NCI-H146 treated with DMSO at 0.1 percent for 48 hours (cell line): ENCODE results near the gene TPRN.

Experiments
- DNase-seq: peaks from one replicate; lab custom pipeline; 2025; ENCODE audit not compliant: unreplicated experiment; lab: John Stamatoyannopoulos, UW

The TPRN gene

DNA sequence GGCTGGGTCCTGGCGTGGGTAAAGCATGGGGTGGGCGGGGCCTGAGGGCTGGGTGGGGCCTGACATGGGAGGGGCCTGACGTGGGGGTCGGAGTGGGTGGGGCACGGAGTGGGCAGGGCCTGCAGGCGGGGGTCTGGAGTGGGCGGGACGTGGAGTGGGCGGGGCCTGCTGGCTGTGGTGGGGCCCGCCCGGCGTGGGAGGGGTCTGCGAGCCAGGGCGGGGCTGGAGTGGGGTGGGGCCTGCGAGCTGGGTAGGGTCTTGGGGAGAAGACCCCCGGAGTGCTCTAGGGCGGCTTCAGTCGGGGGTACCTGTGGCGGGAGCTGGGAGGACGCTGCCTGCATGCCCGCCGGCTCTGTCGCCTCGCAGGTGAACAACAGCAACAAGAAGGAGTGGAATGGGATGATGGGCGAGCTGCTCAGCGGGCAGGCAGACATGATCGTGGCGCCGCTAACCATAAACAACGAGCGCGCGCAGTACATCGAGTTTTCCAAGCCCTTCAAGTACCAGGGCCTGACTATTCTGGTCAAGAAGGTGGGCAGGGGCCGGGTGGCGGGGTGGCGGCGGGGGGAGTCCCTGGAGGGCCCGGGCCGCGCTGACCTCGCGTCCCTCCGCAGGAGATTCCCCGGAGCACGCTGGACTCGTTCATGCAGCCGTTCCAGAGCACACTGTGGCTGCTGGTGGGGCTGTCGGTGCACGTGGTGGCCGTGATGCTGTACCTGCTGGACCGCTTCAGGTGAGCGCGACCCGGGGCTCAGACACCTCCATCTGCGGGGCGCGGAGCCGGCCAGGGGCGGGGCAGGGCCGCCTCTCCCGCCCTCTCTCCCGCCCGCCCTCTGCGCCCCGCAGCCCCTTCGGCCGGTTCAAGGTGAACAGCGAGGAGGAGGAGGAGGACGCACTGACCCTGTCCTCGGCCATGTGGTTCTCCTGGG lies 38.7 kb downstream of the TPRN start:
- DNase-seq: peak; percentile 46

DNA sequence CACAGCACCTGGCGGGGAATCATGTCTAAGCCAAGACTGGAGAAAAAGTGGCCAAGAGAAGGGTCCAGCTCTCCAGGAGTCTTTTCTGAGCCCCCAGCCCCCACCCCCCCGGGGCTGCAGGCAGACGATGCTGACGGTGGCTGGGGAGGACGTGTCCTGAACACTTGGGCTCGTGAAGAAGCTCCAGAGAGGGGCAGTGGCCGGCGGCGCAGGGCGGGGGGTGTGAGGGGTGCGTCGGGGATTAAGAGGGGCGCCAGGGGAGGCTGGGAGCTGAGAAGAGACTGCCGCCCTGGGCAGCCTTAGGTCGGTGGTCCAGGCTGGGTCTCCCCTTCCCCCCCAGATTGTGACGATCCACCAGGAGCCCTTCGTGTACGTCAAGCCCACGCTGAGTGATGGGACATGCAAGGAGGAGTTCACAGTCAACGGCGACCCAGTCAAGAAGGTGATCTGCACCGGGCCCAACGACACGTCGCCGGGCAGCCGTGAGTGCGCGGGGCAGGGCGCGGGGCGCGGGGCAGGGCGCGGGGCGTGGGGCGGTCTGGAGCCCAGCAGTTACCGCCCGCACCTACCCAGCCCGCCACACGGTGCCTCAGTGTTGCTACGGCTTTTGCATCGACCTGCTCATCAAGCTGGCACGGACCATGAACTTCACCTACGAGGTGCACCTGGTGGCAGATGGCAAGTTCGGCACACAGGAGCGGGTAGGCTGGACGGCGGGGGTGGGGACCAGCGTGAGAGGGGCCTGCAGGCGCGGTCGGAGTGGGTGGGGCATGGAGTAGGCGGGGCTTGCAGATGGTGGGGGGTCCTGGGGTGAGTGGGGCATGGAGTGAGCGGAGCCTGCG lies 39.6 kb downstream of the TPRN start:
- no peak for DNase-seq

DNA sequence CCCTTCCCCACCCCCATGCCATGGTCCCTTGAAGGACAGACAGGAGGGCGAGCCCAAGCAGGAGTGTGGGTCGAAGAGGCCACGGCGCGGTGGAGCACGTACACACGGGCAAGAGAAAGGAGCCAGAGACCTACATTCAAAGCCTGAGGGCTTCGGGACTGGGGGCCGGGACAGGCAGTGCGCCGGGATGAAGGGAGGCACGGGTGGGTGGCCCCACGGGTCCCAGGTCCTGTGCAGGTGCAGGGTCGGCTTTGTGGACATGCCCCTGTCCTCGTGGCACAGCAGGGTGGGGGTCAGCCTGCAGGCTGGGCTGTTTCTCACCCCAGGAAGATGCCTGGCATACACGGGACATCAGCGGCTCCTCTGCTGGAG lies 40.5 kb downstream of the TPRN start:
- DNase-seq: no peak

DNA sequence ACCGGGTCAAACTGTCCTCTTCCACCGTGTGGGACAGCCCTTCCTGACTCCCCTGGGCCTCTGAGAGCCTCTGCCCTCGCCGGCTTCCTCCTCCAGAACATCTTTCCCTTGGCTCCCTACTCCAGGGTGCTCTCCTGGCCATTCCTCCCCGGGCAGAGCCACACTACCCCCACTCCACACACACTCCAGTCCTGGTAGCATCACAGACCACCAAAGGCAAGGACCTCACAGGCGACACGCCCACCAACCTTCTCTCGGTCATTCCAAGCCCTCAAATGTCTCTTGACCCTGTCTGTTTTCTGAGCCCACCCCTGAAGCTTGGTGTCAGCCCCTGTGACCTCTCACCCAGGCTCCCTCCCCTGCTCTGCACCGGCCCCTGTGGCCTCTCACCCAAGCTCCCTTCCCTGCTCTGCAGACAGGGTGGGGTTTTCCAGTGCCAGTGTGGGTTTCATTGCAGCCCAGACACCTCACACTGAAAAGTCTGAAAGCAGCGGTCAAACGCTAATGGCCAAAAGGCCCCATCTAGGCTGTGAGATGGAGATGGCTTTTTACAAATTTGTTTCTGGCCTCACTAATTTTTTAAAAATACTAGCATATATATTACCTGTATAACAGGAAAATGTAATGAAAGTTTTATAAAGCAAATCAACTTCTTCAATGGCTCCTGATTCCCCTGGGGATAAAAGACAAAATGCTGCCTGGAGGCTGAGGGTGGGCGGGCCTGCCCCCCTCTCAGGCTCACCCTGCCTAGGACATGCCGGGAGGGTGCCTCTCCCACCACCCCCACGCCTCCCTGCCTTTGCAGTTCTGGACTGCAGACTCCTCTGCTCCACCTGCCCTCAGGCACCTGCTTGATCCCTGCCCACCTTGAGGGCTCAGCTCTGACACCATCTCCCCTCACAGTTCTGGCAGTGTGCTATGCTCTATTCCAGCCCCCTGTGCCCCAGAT lies 41.2 kb downstream of the TPRN start:
- no peak for DNase-seq

DNA sequence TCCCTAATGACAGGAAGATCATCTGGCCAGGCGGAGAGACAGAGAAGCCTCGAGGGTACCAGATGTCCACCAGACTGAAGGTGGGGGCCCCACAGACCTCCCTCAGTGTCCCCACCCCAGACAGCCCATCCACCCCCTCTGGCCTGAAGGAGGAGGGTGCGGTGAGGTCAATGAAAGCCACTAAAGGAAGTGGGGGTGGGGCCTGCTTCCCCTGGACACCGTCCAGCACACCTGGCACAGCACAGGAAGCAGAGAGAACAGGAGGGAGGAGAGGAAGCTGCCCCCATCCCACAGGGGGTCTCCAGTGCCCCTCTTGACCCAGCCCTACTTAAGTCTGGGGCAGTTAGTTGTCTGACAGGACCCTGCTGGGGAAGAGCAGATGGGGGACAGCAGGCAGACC lies 41.9 kb downstream of the TPRN start:
- no peak for DNase-seq

DNA sequence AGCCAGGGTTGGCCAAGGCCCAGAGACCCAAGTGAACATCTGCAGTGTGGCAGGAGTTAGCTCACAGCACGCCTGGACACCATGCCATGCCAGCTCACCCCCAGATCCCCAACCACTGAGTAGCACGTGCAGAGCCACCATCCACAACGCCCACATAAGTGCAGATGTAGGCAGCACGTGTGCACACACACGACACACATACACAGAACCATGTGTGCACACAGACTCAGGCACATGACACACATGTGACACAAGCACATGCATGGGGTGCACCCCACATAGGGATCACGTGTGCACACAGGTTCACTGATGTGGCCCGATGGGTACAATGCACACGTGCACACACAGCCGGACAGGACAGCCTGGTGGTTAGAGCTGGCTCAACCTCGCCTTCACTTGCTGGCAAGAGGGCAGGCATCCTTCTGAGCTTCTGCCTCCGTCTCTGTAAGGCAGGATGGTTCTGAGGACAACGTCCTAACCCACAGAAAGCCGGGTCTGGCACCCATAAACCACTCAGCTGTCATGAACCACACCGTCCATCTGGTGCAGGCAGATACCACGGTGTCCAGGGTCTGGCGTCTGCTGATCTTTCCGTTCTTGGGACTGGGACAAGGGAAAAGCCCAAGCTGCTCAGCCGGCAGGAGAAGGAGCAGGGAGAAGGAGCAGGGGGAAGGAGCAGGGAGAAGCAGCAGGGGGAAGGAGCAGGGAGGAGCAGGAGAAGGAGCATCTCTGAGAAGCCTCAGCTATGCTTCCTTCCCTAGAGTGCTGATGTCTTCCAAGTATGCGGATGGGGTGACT lies 42.7 kb downstream of the TPRN start:
- DNase-seq: no peak

DNA sequence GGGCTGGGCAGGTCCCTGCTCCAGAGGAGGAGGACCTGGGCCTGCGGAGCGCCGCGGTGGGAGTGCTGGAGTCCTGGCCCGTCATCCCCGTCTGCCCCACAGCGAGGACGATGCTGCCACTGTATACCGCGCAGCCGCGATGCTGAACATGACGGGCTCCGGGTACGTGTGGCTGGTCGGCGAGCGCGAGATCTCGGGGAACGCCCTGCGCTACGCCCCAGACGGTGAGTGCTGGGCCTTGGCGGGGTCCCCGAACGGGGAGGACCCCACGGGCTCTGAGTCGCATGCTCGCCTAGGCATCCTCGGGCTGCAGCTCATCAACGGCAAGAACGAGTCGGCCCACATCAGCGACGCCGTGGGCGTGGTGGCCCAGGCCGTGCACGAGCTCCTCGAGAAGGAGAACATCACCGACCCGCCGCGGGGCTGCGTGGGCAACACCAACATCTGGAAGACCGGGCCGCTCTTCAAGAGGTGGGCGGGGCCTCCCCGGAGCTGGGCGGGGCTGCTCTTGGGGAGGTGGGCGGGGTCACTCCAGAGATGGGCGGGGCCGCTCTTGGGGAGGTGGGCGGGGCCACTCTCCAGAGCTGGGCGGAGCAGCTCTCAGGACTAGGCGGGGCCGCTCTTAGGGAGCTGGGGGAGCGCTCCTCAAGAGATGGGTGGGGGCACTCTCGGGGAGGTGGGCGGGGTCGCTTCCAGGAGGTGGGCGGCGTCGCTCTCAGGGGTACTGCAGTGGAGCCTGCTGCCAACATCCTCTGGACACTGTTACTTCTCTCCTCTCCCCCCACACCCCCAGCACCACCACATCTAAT lies 43.8 kb downstream of the TPRN start:
- no peak for DNase-seq

DNA sequence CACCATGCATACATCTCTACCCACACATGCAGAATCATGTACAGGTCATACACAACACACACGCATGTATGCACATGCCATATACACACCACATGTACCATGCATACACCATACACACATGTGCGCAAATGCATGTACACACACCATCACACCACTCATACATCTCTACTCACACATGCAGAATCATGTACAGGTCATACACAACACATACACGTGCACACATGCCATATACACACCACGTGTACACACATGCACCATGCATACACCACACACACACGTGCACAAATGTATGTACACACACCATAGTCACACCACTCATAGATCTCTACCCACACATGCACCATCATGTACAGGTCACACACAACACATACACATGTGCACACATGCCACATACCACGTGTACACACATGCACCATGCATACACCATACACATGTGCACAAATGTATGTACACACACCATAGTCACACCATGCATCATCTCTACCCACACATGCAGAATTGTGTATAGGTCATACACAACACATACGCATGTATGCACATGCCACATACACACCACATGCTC lies 47.6 kb downstream of the TPRN start:
- DNase-seq: no peak

DNA sequence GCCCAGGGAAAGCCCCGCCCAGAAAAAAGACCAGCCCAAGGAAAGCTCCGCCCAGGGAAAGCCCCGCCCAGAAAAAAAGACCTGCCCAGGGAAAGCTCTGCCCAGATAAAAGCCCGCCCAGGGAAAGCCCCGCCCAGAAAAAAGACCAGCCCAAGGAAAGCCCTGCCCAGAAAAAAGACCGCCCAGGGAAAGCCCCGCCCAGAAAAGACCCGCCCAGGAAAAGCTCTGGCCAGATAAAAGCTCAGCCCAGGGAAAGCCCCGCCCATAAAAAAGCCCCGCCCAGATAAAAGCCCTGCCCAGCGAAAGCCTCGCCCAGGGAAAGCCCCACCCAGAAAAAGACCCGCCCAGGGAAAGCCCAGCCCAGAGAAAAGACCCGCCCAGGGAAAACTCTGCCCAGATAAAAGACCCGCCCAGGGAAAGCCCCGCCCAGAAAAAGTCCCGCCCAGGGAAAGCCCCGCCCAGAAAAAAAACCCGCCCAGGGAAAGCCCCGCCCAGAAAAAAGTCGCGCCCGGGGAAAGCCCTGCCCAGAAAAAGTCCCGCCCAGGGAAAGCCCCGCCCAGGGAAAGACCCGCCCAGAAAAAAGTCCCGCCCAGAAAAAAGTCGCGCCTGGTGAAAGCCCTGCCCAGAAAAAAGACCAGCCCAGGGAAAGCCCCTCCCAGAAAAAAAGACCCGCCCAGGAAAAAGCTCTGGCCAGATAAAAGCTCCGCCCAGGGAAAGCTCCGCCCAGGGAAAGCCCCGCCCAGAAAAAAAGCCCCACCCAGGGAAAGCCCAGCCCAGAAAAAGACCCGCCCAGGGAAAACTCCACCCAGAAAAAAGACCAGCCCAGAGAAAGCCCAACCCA lies 49.7 kb downstream of the TPRN start:
- peak; percentile 84 for DNase-seq

DNA sequence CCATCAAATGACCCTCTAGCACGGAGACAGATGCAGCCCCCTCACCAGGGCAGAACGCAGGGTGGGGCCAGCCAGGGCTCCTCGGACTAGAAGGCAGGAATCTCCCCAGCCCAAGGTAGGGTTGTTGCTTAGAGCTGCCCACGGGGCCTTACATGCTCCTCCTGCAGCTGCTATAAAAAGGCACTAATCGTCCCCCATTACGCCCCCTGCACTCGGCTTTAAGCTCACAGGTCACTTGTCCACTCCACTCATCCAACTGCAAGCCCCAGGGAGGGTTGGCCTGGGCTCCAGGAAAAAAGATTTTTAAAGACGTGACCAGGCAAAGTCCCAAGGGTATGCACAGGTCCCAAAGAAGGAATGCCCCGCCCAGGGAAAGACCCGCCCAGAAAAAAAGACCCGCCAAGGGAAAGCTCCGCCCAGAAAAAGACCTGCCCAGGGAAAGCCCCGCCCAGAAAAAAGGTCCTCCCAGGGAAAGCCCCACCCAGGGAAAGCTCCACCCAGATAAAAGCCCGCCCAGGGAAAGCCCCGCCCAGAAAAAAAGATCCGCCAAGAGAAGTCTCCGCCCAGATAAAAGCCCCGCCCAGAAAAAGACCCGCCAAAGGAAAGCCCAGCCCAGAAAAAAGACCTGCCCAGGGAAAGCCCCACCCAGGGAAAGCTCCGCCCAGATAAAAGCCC lies 50.5 kb downstream of the TPRN start:
- DNase-seq: no peak

DNA sequence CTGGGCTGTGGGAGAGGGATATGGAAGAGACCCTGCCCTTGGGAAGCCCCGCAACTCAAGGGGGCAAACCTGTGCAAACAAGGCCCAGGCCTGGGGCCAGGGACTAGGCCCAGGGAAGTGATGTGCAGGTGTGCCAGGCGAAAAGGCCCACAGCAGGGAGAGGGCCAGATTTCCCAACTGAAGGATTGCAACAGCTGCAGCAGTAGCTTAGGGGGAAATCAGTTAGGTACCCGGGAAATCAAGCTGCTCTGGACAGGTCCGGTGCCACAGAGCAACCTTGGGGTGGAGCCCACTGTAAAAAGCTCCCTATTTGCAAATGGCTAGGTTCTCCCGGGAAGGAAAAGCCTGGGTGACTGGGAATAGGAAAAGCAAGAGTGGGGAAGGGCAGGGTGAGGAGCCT lies 51.2 kb downstream of the TPRN start:
- no peak for DNase-seq

DNA sequence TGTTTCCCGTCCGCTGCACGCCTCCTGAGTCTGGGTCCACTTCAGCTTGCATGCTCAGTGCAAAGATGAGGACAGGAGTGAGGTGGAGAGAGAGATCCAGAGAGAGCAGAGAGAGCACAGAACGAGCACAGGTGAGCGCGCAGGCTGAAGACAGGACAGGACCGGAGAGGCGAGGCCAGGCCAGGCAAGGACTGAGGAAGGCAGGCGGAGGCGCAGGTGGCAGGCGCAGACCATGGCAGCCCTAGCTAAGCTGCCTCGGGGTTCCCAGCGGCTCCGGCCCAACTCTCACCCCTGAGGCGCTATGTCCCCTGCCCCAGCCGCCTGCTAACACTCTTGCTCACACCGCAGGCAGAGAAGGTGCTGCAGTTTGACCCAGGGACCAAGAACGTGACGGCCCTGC lies 51.9 kb downstream of the TPRN start:
- DNase-seq: no peak

DNA sequence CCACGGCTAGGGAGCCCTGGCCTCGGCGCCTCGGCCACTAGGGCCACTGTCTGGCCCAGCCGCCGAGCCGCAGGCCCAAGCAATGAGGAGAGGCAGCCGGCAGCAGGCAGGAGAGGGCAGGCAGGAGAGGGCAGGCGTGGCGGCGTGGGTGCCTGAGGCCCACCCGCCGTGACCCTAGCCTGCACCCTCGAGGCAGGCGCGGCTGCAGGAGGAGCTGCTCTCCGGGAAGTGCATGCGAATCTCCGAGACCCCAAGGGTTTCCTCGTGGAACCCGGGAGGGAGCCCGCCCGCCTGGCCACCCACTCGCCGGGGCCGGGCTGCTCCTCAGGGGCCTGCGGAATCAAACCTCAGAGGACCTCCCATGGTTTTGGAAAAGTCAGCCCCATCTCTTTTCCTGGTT lies 52.3 kb downstream of the TPRN start:
- DNase-seq: no peak

DNA sequence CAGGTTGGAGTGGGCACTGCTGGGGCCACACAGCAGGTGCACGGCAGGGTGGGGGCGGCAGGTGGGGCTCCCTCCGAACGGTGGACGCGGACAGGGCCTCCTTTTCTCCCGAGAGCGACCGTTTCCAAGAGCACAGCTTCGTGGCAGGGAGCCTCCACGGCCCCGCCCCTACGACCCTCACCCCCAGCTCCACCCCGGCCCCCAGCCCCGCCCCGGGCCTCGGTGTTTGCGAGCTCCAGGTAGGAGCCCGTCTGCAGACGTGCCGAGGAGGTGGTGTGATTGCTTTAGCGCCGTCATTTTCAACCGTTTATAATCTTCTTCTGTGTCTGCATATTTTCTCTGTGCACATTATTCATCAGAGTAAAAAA lies 52.8 kb downstream of the TPRN start:
- no peak for DNase-seq

DNA sequence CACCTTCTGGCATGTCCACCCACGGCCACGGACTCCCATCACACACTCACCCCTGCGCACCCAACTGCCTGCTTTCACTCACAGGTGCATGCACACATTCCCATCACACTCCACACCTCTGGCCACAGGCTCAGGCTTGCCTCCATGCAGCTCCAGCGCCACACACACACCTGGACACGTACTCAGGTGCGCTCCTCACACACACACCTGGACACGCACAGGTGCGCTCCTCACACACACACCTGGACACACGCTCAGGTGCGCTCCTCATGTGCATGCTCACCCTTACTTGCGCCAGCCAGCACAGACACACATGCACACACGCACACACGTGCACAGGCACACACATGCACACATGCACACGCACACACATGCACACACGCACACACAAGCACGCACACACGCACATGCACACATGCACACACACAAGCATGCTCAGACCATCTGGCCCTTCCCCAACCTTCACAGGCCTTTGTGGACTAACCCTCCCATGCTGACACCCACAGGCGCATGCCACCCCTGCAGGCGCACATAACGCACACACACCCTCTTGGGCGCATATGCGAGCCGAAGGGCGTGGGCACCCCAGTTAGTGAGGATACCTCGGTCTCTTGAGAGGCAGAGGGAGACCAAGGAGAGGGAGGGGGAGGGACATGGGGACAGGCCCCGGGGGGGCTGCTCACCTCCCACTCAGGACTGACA lies 53.3 kb downstream of the TPRN start:
- DNase-seq: no peak

DNA sequence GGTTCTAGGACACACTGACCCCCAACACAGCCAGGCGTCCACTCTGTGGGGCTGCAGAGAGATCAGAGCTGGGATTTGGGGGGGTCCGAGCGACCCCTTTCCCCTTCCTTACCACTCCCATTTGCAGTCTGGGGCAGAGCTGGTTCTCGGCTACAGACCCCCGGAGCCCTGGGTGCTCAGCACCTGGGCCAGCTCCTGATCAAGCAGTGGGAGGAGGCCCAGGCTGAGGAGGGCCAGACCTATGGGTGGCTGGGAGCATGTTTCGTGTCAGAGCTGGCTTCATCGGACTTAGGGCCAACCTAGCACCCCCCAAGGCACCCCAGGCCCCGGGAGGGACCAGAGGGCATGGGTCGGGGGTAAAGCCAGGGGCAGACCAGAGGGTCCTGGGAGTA lies 54.0 kb downstream of the TPRN start:
- DNase-seq: no peak
